ENCODE measurements around the gene ELMO1.

Gene ELMO1

DNA sequence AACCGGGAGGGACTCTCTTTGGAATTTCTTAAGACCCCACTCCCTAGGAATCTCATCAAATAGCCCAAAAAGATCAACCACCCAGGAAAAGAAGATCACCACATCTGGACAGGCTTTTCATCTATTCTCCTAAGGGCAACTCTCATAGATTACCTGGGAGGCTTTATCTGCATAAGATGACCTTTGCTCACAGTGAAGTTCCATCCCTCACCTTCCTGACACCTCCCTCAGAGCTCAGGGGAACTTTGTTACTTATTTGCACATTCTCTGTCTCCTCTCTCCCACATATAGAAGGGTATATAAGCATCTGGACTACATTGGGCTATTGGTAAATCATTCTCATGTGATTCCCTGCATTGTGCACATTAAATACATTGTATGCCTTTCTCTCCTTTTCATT lies 80.1 kb downstream of the ELMO1 start:
- DNase-seq (ENCODE audit: low read depth in 3 of 3) = no peak

DNA sequence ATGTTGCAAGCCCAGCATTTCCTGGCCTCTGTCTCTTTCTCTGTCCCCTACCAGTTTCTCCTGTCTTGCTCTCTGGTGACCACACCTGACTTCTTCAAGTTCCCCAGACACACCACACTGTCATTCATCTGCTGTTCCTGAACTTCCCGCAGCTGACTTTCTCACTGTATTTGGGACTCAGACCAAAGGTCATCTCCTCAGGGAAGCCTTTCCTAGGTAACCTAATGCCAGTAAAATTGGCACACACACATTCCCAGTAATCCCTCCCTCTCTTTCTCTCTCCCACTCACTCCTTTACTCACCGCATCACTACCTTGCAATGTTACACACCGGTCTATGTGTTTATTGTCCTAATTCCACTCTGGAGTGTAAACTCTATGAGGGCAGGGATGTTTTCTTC lies 81.7 kb downstream of the ELMO1 start:
- no peak for DNase-seq (ENCODE audit: low read depth in 3 of 3)

DNA sequence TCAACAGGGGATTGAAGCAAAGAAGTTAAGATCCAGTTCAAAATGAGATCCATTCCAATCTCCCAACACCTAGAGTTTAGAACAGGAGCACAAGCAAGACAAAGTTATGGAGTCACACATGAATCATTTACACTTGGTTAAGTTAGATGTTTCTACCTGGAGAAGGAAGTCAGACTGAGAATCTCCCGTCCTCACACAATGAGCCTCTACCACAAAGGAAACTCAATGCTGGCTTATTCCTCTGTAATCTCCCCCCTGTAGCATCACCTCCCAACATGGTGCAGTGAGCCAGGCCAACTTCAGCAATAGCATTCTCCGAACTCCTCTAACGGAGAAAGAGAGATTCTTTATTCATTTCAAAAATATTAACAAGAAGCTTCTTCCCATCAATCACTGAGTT lies 82.2 kb downstream of the ELMO1 start:
- no peak for DNase-seq (ENCODE audit: low read depth in 3 of 3)

DNA sequence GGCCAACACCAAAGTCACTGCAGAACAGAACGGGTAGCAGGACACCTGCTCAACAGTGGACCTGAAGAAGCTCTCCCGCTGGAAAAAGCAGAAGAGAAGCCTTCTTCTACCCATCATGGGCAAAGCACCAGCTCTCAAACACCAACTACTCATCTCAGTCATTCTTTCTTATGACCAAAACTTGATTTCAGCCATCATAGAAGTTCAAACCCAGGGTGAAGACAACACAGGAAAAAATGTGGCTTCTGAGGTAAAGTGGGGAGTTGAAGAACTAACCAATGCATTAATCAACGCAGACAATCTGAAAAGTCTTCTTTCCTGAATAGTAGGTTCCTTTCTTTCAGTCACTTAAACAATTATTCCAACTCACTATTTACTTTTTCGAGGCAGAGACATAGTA lies 83.3 kb downstream of the ELMO1 start:
- DNase-seq (ENCODE audit: low read depth in 3 of 3) = no peak

DNA sequence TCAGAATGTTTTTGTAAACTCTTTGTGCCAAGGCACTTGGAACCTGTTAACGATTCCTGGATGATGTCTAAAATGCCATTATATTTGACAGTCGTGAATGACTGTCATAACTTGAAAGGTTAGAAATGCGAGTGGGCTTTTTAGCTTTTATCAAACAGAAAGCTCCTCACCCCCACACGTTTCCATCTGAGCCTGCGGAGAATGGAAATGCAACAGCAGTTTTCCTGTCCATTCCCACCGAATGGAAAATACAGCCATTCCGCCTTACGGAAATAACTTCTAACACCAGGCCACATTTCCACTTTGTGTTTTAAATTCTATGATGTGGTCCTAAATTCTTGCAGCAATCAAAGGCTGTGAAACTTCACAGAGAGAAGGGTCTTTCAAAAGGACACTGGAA lies 83.8 kb downstream of the ELMO1 start:
- DNase-seq (ENCODE audit: low read depth in 3 of 3) = no peak

DNA sequence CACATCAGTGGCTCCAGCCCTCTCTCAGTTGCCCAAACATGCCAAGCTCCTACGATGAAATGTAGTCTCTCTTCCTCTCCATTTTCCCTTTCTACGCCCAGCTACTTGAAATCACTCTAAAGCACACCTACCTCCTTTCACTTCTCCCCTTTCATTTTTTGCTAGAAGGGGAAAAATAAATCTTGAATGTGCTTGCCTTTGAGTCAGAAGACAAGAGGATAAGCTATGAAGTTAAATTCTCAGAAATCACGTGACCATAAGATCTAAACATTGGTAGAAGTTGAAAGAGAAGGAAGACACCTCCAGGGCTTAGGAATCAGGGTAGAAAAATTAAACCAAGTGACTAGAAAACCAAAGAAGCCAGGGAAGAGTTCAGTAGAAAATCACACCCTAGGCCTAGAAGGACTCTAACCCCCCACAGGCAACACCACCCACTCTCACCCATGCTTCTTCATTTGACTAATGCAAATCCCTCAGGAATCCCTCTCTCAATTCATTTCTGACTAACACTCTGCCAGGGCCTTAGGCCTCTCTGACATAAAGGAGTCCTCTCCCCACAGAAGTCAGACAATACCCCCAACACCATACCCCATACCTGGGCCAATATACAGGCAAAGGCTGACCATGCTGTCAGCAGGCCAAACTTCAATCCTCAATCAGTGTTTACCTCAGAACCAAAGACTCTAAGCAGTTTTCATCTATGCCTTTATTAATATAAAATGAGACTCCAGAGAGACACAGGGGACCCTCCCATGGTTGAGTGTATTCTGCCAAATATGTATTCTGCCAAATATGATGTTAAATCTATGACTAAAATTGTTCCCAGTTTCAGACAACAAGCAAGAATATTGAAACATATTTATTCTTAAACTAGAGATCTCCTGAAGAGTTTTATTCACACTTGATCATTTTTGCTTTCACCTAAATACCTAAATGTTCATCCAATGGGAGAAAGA lies 84.8 kb downstream of the ELMO1 start:
- no peak for DNase-seq (ENCODE audit: low read depth in 3 of 3)

DNA sequence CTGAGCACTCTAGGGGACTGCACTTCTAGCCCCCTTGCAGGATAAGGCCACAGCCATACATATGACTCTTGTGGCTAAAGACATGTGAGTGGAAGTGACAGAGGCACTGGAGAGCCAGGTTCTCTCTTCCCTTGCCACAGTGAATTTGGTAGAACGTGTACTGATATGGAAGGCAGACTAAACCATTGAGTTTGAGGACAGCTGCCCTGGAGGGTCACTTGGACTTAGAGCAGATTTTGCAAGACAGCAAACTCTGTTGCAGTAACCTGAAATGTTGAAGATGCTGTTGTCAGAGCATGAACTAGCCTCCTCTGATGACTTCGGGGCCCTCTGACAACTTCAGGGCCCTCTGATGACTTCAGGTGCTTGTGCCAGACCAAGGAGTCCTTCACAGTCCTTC lies 85.9 kb downstream of the ELMO1 start:
- DNase-seq (ENCODE audit: low read depth in 3 of 3) = no peak

DNA sequence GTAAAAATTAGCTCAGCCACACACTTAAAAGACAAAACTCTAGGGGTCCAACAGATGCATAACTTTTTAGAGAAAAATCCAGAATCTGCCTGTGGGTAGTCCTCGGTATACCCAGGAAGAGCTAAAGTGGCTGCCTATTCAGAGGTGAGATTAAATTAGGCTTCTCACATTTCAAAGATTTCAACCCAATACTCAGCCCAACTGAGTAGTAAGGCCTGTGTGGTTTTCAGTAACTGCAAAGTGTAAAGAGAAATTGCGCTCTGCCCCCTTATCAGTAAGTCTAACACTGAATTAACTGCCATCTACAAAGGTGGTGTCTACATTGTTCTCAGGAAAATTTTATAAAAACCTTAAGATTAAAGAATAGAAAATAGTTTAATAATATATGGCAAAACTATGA lies 88.2 kb downstream of the ELMO1 start:
- DNase-seq (ENCODE audit: low read depth in 3 of 3) = no peak

DNA sequence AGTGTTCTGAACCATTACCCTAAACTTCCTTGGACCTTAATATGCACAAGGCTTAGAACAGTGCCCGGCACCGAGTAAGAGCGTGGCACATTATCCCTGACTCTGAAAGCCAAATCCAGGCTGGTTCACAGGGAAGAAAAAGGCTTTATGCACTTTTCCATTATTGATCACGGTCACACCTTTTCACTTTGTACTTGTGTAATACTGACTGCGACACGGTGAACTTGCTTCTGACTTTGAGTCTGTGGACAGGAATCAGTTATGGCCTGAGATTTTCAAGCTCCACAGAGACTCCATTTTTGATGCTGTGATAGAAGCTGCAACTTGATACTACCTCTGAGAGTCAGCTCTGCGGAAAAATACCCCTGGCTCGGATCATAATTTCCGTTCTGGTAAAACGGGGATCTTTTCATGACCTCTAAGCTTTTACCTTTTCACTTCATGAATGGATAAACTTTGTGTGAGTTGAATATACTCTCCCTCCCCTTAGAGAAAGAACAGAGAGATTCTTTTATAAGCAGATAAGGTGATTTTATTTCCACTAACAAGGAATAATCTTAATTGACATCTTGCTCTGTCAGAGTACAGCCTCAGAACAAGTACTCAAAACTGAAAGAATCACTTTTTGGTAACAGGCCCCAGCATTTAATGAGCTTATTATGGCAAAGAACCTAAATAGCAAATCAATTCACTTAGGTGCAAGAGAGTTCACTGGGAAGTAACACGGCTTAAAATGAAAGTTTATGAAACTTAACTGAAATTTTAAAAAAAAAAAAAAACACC lies 88.8 kb downstream of the ELMO1 start:
- DNase-seq (ENCODE audit: low read depth in 3 of 3) = no peak

DNA sequence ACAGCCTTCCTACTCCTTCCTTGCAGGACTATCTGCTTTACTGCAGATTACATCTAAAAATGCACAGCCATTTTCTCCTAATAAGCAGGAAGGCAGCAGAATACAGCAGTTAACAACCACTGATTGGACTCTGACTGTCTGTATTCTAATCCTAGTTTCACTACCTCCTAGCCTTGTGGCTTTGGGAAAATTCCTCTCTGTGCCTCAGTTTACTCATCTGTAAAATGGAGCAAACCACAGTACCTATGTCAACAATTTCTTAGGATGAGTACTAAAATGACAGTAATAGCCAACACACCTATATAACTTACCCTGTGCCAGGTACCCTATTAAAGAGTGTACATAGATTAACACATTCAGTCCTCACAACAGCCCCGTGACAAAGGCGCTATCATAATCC lies 89.5 kb downstream of the ELMO1 start:
- DNase-seq (ENCODE audit: low read depth in 3 of 3) = no peak

DNA sequence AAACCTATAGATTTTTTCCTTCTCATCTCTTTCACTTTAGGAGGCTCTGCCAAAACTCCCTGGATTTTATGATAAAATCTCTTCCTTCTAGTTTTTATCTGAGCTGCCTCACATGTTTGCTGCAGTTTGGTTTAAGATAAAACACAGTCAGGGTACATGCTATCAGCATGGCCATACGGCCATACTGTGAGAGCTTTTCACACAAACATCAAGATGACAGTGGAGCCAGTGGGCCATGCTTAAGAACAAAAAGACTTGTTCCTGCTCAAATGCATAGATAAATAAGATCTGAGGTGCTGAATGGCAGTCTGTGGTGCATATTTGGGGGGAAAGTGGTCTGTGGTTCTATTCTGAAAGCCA lies 91.0 kb downstream of the ELMO1 start:
- DNase-seq (ENCODE audit: low read depth in 3 of 3) = no peak

DNA sequence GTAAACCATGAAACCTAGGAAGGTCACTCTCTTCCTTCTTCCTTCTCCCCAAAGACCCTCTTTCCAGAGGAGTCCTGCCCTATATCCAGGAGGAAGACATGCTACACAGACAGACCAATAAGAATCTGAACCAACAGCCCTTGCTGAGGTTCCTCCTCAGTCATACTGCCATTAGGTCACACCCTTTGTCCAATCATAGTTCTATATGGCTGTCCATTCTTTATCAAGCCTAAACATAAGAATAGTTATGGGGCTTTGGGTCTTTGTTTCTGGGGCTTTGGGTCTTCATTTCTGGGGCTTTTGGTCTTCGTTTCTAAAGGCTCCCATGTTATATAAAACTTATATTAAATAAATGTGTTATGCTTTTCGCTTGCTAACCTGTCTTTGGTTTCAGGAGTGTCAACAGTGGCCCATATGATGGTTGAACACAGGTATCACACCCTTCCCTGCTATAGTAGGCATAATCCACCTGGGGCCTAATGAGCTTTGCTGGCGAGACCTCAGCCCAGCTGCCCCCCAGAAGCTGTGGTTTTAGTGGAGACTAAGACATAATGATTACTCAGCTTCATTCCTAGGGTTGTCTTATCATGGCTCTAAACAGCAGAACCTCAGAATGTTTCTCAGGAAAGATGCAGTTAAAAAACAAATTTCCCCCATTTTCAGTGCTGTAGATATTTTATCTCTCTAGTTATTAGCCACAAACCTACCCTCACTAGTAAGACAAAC lies 91.6 kb downstream of the ELMO1 start:
- DNase-seq (ENCODE audit: low read depth in 3 of 3) = no peak

DNA sequence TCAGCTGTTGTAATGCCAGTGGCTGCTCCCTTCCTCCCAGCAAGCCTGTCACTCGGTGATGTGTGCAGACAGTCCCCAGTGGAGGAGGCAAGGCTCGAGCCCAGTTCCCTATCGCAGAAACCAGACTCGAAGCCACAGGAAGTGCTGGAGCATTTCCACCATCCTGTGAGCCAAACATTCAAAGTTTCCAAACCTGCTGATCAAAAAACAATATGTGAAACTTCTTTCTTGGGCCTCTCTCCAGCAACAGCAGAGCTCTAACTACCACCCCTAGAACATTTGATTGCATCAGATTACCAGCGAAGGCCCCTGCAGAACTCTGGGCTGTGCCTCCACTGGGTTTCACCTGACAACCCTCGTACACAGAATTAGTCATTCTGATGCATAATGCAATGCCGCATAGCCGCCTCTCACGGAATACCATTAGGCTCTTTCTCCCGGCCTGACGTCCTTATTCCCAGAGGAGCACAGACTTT lies 94.0 kb downstream of the ELMO1 start:
- peak; percentile 44 to 69 (median 64) for DNase-seq (ENCODE audit: low read depth in 3 of 3)

DNA sequence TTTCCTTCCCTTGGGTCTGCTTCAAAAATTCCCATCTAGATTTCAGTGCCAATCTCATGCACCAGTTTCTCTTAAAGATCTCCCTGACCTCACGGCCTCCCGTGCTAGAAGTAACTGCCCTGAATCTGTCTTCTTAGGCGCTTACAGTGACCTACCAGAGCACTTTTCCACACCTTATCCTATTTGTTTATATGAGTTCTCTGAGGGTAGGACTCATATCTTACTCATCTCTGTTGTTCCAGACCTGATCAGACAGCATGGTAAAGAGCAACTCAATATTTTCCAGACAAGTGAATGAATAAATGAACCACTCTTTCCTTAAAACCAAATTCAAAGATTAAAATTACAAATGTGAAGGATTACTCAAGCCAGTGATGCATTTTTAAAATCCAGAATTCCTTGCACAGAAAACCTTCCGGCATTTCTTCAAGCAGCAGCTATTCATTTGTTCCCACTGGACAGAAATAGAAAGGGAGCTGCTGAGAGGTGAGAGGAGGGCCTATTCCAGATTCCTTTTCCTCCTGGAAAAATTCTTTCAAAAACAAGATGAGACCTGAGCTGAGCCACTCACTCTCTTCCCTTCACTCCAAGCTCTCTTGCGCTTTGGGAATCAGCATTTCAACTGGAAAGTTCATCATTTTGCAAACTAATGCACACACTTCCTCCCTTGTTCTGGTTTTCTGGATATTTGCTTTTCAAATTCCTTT lies 94.6 kb downstream of the ELMO1 start:
- no peak for DNase-seq (ENCODE audit: low read depth in 3 of 3)

DNA sequence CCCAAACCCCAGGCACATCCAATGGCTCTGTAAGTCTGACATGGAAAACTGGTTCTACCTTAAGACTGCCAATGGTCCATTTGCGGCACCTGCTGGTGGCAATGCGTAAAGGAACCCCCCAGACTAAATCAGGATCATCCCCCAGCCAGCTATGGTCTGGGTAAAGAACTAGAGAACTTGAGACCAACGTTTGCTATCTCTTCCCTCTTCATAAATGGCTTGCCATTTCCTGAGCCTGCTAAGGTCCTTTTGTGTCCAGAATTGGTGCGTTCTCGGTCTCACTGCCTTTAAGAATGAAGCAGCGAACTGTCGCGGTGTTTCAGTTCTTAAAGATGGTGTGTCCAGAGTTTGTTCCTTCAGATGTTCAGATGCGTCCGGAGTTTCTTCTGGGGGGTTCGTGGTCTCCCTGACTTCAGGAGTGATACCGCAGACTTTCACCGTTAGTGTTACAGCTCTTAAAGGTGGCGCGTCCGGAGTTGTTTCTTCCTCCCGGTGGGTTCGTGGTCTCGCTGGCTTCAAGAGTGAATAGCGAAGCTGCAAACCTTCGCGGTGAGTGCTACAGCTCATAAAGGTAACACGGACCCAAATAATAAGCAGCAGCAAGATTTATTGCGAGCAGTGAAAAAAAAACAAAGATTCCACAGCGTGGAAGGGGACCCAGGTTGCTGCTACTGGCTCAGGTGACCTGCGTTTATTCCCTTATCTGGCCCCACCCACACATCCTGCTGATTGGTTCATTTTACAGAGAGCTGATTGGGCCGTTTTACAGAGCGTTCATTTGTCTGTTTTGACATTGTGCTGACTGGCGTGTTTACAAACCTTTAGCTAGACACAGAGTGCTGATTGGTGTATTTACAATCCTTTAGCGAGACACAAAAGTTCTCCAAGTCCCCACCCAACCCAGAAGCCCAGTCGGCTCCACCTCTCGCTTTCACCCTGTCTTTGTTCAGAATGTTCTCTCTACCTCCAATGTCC lies 95.4 kb downstream of the ELMO1 start:
- DNase-seq (ENCODE audit: low read depth in 3 of 3) = peak; percentile 35 to 67 (median 58)

DNA sequence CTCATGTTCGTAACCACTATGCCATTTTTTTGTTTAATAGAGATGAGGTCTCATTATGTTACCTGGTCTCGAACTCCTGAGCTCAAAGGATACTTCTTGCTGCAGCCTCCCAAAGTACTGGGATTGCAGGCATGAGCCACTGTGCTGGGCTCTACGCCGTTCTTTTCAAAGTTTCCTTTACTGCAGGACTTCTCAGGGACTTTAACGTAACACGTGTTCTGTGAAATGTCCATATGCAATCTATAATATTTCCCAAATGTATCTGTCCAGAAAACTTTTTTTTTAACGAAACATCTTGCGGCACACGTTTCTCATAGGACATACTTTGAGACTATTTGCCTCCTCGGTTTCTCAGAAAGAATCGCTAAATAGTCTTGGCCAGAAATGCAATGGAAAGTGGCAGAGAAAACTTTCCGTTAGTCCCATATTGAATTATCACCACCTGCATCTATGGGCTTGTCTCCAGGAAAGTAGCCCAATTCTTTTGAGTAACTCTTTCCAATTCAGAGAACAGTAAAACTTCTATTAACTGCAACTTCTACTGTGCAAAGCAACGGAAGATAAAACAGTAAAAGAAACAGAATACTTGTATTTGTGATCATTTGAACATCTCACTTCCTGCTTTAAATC lies 96.3 kb downstream of the ELMO1 start:
- DNase-seq (ENCODE audit: low read depth in 3 of 3) = no peak

DNA sequence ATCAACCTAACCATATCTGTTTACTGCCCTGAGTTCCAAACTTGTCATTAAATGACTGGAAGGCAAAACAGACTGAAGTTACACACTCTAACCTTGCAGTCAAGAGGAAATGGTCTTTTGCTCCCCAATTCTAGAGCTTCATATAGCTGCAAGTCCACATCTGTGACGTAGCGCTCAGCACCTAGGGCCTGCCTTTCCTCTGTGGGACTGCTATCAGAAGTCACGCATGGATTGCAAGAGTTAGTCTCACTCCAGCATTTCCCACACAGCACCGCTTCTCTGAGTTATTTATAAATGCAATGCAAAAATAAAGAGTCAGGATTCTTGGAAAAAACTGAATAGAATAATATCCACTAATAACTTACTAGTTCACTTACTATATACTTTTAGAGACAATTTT lies 96.9 kb downstream of the ELMO1 start:
- DNase-seq (ENCODE audit: low read depth in 3 of 3) = no peak

DNA sequence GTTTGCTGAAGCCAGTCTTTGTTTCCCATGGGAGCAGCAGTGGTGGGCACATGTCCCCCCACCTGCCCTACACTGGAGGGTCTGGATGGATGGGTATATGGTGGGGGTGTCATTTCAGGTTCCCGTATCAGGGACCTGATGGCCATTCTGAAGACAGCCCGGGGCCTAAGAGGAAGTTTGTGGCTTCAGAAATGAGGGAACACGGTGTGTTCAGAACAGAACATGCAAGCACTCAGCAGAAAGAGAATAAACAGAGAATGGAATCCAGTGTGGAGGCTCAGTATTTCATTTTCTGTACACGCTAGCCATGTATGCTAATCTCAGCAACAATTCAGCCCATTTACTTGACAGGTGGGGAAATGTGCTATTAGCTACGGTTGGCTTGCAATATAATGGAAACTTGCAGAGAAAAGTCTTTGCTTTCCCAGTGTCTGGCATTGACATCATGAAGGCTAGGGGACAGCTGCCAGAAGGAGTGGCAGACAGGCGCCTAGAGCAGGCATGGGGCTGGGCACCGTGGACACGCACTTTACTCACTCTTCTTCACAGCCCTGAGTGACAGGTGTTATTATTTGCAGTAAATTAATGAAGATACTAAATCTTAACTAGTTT lies 98.6 kb downstream of the ELMO1 start:
- no peak for DNase-seq (ENCODE audit: low read depth in 3 of 3)

DNA sequence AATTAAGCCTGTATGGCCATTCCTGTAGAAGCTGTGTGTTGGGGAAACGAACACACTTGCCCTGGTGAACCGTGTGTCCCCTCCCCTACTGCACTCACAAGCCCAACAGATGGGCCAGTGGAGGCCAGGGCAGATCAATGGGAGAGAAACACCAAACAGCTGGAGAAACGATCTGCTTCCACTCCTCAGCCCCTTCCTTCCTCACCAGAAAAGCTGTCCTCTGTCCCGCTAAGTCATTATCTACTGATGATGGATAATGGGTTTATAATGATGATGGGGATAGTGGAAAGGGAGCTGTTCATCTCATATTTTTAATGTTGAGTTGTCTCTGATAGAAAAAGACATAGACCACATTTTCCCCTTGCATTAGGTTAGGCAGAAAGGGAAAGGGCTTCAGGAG lies 99.7 kb downstream of the ELMO1 start:
- no peak for DNase-seq (ENCODE audit: low read depth in 3 of 3)

DNA sequence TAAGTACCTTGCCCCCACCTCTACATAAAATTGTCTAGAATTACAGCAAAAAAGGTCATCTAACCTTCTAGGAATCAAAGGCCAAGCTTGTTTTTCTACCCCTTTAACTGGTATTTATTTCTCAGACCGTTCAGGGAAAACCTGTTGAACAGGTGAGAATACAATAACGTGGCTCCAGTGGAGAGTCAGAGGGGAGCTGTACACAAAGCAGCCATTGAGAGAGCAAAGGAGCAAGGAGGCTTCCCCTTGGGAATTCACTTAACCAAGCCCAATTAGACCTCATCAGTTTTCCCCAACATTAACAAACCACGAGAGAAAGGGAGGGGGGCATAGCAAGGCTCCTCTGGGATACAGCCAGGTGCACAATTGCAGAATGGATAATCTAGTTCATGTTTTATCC lies 101.9 kb downstream of the ELMO1 start:
- DNase-seq (ENCODE audit: low read depth in 3 of 3) = no peak
